Breast epithelium (tissue), 3 donors: ENCODE results near the gene NCOA5.

Experiments used
- CTCF ChIP-seq, 3 donors: fragments of 450-650 bp; IDR thresholded peaks; one replicate each; pipeline ENCODE4 v1.5.1; 2016 to 2017; ENCODE audit warnings: antibody characterized with exemption in 3 of 3, mild to moderate bottlenecking in 3 of 3, moderate library complexity in 3 of 3
- POLR2A ChIP-seq: fragments of 450-650 bp; IDR thresholded peaks from one replicate; pipeline ENCODE4 v1.6.1; 2016; ENCODE audit warnings: antibody characterized with exemption, mild to moderate bottlenecking, moderate library complexity
- POLR2AphosphoS5 ChIP-seq, 3 donors: sonication (generic); formaldehyde crosslinking; IDR thresholded peaks; one replicate each; pipeline ENCODE4 v1.6.1; 2017; ENCODE audit warnings: antibody characterized with exemption in 3 of 3

GRCh38 chr20:46055269-46055668 lies 34.5 kb downstream of the NCOA5 start:
- TF ChIP-seq POLR2A, result no peak
- no peak for TF ChIP-seq POLR2AphosphoS5 (IDR thresholded peaks at IDR 0.05)
- no peak for TF ChIP-seq CTCF (IDR thresholded peaks at IDR 0.05)
